ENCODE results near the gene SUGT1.

- TF ChIP-seq, protein P1, sequence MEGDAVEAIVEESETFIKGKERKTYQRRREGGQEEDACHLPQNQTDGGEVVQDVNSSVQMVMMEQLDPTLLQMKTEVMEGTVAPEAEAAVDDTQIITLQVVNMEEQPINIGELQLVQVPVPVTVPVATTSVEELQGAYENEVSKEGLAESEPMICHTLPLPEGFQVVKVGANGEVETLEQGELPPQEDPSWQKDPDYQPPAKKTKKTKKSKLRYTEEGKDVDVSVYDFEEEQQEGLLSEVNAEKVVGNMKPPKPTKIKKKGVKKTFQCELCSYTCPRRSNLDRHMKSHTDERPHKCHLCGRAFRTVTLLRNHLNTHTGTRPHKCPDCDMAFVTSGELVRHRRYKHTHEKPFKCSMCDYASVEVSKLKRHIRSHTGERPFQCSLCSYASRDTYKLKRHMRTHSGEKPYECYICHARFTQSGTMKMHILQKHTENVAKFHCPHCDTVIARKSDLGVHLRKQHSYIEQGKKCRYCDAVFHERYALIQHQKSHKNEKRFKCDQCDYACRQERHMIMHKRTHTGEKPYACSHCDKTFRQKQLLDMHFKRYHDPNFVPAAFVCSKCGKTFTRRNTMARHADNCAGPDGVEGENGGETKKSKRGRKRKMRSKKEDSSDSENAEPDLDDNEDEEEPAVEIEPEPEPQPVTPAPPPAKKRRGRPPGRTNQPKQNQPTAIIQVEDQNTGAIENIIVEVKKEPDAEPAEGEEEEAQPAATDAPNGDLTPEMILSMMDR (IDR thresholded peaks at IDR 0.05), result no peak
- TF ChIP-seq POLR2AphosphoS5 (IDR thresholded peaks at IDR 0.05; ENCODE audit: low read depth, low read length) (no peak), TCF7L2 (IDR thresholded peaks at IDR 0.05; ENCODE audit: low read depth, low read length) (no peak)
These were observed 18.1 kb downstream of the SUGT1 start for GRCh38 chr13:52670726-52671125.
